ENCODE measurements around the gene DICER1.

DICER1 gene

GRCh38 chr14:95054346-95055280 lies 102.7 kb downstream of the DICER1 start:
- DNase-seq = no peak

- DNase-seq = no peak
Measured at GRCh38 chr14:95052016-95052585, 105.2 kb downstream of the DICER1 start.

GRCh38 chr14:95049952-95050351 lies 107.4 kb downstream of the DICER1 start:
- no peak for DNase-seq

GRCh38 chr14:95048771-95049312 lies 108.5 kb downstream of the DICER1 start:
- no peak for DNase-seq

- no peak for DNase-seq
Measured at GRCh38 chr14:95047754-95048153, 109.6 kb downstream of the DICER1 start.

- no peak for DNase-seq
Measured at GRCh38 chr14:95046711-95047681, 110.3 kb downstream of the DICER1 start.

GRCh38 chr14:95045836-95046430 lies 111.4 kb downstream of the DICER1 start:
- no peak for DNase-seq

GRCh38 chr14:95045106-95045701 lies 112.1 kb downstream of the DICER1 start:
- DNase-seq = peak; percentile 6

- DNase-seq = no peak
Measured at GRCh38 chr14:95044463-95045105, 112.7 kb downstream of the DICER1 start.

- DNase-seq = peak; percentile 63
Measured at GRCh38 chr14:95043732-95044462, 113.4 kb downstream of the DICER1 start.

GRCh38 chr14:95043314-95043713 lies 114.0 kb downstream of the DICER1 start:
- no peak for DNase-seq

GRCh38 chr14:95041477-95042020 lies 115.8 kb downstream of the DICER1 start:
- no peak for DNase-seq

GRCh38 chr14:95040708-95041476 lies 116.4 kb downstream of the DICER1 start:
- no peak for DNase-seq

- no peak for DNase-seq
Measured at GRCh38 chr14:95039993-95040348, 117.4 kb downstream of the DICER1 start.

GRCh38 chr14:95039259-95039992 lies 117.9 kb downstream of the DICER1 start:
- no peak for DNase-seq

GRCh38 chr14:95038521-95039250 lies 118.6 kb downstream of the DICER1 start:
- no peak for DNase-seq

GRCh38 chr14:95037273-95037672 lies 120.1 kb downstream of the DICER1 start:
- no peak for DNase-seq

All from hematopoietic multipotent progenitor cell treated with erythropoietin and hydrocortisone succinate and interleukin-3 and kit ligand, for 4 days (in vitro differentiated cells).